Transverse colon (tissue), 4 donors: ENCODE data around the gene CLTC. TPM values are rescaled to one million over a fixed set of nuclear protein-coding genes. Genes with fewer than 3 reads are reported as not detected.
"Not testable (repeated sequence)": the region's sequence is repeated elsewhere in the genome, so short reads cannot be mapped to it uniquely, and the experiment has no call there.

Source experiments
- DNase-seq: peaks from one replicate; pipeline ENCODE4 v3.0.0-alpha.2; 2019
- H3K27ac ChIP-seq, 4 donors: fragments of 200-600 bp; sonication (generic); 2 replicates each; pipeline ENCODE4 v1.5.1; 2016 to 2018; ENCODE audit warnings: inconsistent platforms in 4 of 4
- H3K27me3 ChIP-seq: fragments of 200-600 bp; sonication (generic); 2 replicates; pipeline ENCODE4 v1.5.1; 2017; ENCODE audit warnings: inconsistent platforms
- H3K36me3 ChIP-seq, 4 donors: fragments of 200-600 bp; sonication (generic); 2 replicates each; pipeline ENCODE4 v1.5.1; 2017 to 2019; ENCODE audit warnings: inconsistent platforms in 4 of 4
- H3K4me1 ChIP-seq, 4 donors: fragments of 200-600 bp; sonication (generic); 2 replicates each; pipeline ENCODE4 v1.5.1; 2017 to 2020; ENCODE audit warnings: inconsistent platforms in 4 of 4
- H3K4me3 ChIP-seq, 4 donors: fragments of 200-600 bp; sonication (generic); 1 replicate in 1 of 4; 2 replicates in 3 of 4; pipeline versions ENCODE4 v1.5.1 to v1.6.1; 2017 to 2019; ENCODE audit warnings: inconsistent platforms in 4 of 4
- H3K9me3 ChIP-seq, 2 donors: fragments of 200-600 bp; sonication (generic); 2 replicates each; pipeline ENCODE4 v1.5.1; 2017 to 2019; ENCODE audit warnings: inconsistent platforms in 2 of 2
- CTCF ChIP-seq, 5 experiments: fragments of 200-600 bp in 3 of 5; fragments of 450-650 bp in 2 of 5; sonication (generic) in 3 of 5; IDR thresholded peaks; 1 replicate in 2 of 5; 2 replicates in 3 of 5; pipeline ENCODE4 v1.5.1; 2016 to 2017; ENCODE audit warnings: antibody characterized with exemption in 5 of 5, inconsistent platforms in 3 of 5, mild to moderate bottlenecking in 2 of 5, moderate library complexity in 1 of 5
- EP300 ChIP-seq: sonication (generic); formaldehyde crosslinking; IDR thresholded peaks from one replicate; pipeline ENCODE4 v1.6.1; 2017; ENCODE audit warnings: antibody characterized with exemption, low read depth
- POLR2A ChIP-seq: fragments of 450-650 bp; IDR thresholded peaks from one replicate; pipeline ENCODE4 v1.6.1; 2016; ENCODE audit warnings: antibody characterized with exemption, mild to moderate bottlenecking, moderate library complexity
- POLR2AphosphoS5 ChIP-seq, 3 donors: sonication (generic); formaldehyde crosslinking; IDR thresholded peaks; one replicate each; pipeline ENCODE4 v1.6.1; 2016; ENCODE audit warnings: antibody characterized with exemption in 3 of 3
- whole genome bisulfite sequencing, 2 donors: methylation state at CpG; one replicate each; pipeline ENCODE4 v1.1.5; 2018; ENCODE audit warnings: low coverage in 1 of 2; 5-methylcytosine and 5-hydroxymethylcytosine counted together
- in situ Hi-C, 4 donors: fragments of 200-750 bp; cut with MboI; loops; one replicate each; pipeline versions ENCODE4 v1.15.0 to v1.15.1; 2017; ENCODE audit warnings: low sequenced_read_pairs in 3 of 4, low pct_ligation_motif_present in 1 of 4, low pct_unique_long_range_greater_than_20kb in 1 of 4
- intact Hi-C: fragments of 100-400 bp; cut with DNase I; formaldehyde crosslinking; loops from one replicate; pipeline ENCODE4 v1.15.1; 2023; ENCODE audit warnings: low total_unique reads
- total RNA-seq, 4 donors: library from RNA; depleted of rRNA; stranded (reverse); fragments of >200 nt; gene quantifications; one replicate each; pipeline ENCODE4 v1.1.0, GENCODE V29; 2016

Gene CLTC
- 100 to 1,000 TPM; 165 to 283 (median 242) TPM for total RNA-seq

- H3K27ac ChIP-seq: peak within 1 kb of the TSS; percentile 97 to 99 (median 98)
- TF ChIP-seq CTCF (IDR thresholded peaks at IDR 0.05): peak in 2 of 5 experiments; percentile 12 to 25
- peak; percentile 92 for TF ChIP-seq POLR2A
- TF ChIP-seq EP300: peak; percentile 81
- TF ChIP-seq POLR2AphosphoS5 (IDR thresholded peaks at IDR 0.05): peak; percentile 93 to 97 (median 95)
- in situ Hi-C loops (no loop called here), intact Hi-C loops (no loop called here)
- peaks cover 27 to 53% (median 39%) of the 10 kb centered on the region in 4 donors for H3K4me1 ChIP-seq
- H3K36me3 ChIP-seq: no peaks in the 10 kb centered on the region
- DNase-seq: peak; percentile 94
- no peaks in the 10 kb centered on the region for H3K9me3 ChIP-seq
- peak within 1 kb of the TSS; percentile 64 to 95 (median 86) for H3K4me3 ChIP-seq
- no peaks in the 10 kb centered on the region for H3K27me3 ChIP-seq
- 1% methylated on average over 17 to 65 of the region's 65 CpGs for WGBS, 2 donors
Measured at GRCh38 chr17:59619298-59620063, at the start of gene CLTC. CLTC (plus strand) TSS chr17:59619895; CDS start chr17:59620132, 237 bp downstream.

GRCh38 chr17:59572301-59572924 lies 47.3 kb upstream of the CLTC start:
- no peaks in the 10 kb centered on the region for H3K9me3 ChIP-seq
- no peak for TF ChIP-seq CTCF (IDR thresholded peaks at IDR 0.05)
- TF ChIP-seq EP300: no peak
- TF ChIP-seq POLR2AphosphoS5 (IDR thresholded peaks at IDR 0.05): no peak
- no peak for TF ChIP-seq POLR2A
- H3K27ac ChIP-seq: no peak overlapping the region
- 70 to 88% methylated on average over 5 to 10 of the region's 10 CpGs for WGBS, 2 donors
- intact Hi-C loops: no loop called here
- H3K4me3 ChIP-seq: no peak overlapping the region
- in situ Hi-C loops: loop anchor here in 3 of 4 donors (25.0 kb wide), 1 partner anchor 260 kb away; no protein-coding TSS in a partner anchor
- H3K36me3 ChIP-seq: no peaks in the 10 kb centered on the region
- no peak for DNase-seq
- H3K4me1 ChIP-seq: no peaks in the 10 kb centered on the region
- no peaks in the 10 kb centered on the region for H3K27me3 ChIP-seq

- in situ Hi-C loops, H3K4me3 ChIP-seq, H3K27me3 ChIP-seq, H3K9me3 ChIP-seq, intact Hi-C loops, H3K4me1 ChIP-seq, DNase-seq, H3K36me3 ChIP-seq, H3K27ac ChIP-seq: not testable (repeated sequence)
- no CpG with 5 or more reads among the region's 1 CpG for whole genome bisulfite sequencing, 2 donors
Measured at GRCh38 chr17:59584168-59584567, 35.5 kb upstream of the CLTC start.

GRCh38 chr17:59600169-59600568 lies 19.5 kb upstream of the CLTC start:
- H3K9me3 ChIP-seq: no peaks in the 10 kb centered on the region

More at GRCh38 chr17:59600169-59600568, 19.5 kb upstream of the CLTC start:
- TF ChIP-seq POLR2A: no peak
- no peak for TF ChIP-seq POLR2AphosphoS5 (IDR thresholded peaks at IDR 0.05)
- no peak for TF ChIP-seq CTCF (IDR thresholded peaks at IDR 0.05)
- no peak for TF ChIP-seq EP300
- intact Hi-C loops: no loop called here
- Histone ChIP-seq H3K4me3 (no peak overlapping the region), H3K36me3 (peaks cover 0 to 18% (median 8%) of the 10 kb centered on the region in 4 donors), H3K27ac (no peak overlapping the region), H3K27me3 (no peaks in the 10 kb centered on the region), H3K4me1 (no peaks in the 10 kb centered on the region)
- in situ Hi-C loops: no loop called here
- no peak for DNase-seq
